GM18909 (cell line): ENCODE measurements around the gene PPFIA3.
"Not testable (repeated sequence)": the region's sequence is repeated elsewhere in the genome, so short reads cannot be mapped to it uniquely, and the experiment has no call there.

ENCODE experiments used
- ATAC-seq: cut with Tn5 transposase; IDR thresholded peaks from one replicate; pipeline ENCODE4 v1.9.1; 2021; ENCODE audit warnings: mild to moderate bottlenecking; ENCODE audit not compliant: unreplicated experiment, poor library complexity

Gene PPFIA3

GRCh38 chr19:49167857-49168409 is 48.6 kb downstream of the PPFIA3 start:
- no peak for ATAC-seq

DNA sequence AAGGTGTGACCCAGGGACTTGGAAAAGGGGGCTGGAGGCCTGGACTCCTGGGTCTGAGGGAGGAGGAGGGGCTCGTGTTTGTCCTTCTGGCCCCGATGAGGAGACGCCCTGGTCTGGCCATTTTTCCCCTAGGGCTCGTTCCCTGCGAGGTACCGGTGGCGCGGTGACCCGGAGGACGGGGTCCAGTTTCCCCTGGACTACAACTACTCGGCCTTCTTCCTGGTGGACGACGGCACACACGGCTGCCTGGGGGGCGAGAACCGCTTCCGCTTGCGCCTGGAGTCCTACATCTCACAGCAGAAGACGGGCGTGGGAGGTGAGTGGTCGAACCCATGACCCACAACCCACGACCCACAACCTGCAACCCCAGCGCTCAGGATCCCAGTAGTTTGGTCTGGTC is 49.1 kb downstream of the PPFIA3 start:
- ATAC-seq = no peak

- no peak for ATAC-seq
Measured at GRCh38 chr19:49173198-49173597, 53.9 kb downstream of the PPFIA3 start.

- ATAC-seq = no peak
Measured at GRCh38 chr19:49180659-49181058, 61.3 kb downstream of the PPFIA3 start.

GRCh38 chr19:49182010-49182847 is 62.9 kb downstream of the PPFIA3 start:
- not testable (repeated sequence) for ATAC-seq

DNA sequence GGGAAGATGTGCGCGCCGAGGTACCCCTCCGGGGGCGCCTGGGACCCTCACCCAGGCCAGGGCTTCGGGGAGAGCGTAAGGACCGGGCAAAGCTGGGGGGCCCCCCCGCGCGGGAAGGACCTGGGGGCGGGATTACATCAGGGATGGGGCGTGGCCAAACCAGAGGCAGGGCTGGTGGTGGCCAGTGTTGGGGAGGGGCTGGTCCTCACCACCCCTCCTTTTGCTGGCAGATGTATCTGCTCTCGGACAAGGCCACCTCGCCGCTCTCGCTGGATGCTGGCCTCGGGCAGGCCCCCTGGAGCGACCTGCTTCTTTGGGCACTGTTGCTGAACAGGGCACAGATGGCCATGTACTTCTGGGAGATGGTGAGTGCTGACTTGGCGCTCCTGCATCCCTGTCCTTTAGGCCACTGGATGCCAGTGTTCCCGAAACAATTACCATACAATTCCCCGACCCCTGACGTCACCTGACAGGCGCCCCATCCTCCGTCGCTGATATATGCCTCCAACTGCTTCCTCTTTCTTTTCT is 63.6 kb downstream of the PPFIA3 start:
- ATAC-seq = no peak

DNA sequence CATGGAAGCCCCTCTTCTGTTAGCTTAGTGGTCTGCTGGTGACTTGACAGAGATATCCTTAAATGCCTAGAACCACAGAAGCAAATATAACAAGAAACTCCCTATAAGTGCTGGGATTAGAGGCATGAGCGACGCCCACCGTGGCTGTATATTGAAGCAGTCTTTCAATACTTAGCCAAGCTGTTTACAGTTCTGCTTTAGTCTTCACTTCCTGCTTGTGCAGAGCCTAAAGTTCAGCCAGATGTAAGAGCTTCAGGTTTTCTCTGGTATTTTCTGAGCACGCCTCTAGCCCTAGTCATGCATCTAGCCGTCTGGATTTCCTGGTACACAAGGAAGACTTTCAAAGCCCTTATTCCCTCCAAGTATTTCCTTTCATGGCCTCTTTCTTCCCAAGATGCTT is 66.8 kb downstream of the PPFIA3 start:
- no peak for ATAC-seq

DNA sequence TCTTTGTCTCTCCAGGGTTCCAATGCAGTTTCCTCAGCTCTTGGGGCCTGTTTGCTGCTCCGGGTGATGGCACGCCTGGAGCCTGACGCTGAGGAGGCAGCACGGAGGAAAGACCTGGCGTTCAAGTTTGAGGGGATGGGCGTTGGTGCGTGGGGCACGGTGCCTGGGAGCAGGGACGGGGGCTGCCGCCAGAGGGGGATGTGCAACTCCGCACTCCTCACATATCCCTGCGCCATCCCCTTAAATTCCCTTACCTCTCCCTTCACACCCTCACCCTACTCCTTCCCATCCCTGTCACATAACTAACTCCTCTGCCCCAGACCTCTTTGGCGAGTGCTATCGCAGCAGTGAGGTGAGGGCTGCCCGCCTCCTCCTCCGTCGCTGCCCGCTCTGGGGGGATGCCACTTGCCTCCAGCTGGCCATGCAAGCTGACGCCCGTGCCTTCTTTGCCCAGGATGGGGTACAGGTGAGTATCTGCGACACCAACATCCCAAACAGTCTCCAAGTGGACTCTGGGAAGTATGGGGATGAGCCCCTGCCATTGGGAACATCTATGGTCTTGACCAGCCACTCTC is 69.4 kb downstream of the PPFIA3 start:
- no peak for ATAC-seq

DNA sequence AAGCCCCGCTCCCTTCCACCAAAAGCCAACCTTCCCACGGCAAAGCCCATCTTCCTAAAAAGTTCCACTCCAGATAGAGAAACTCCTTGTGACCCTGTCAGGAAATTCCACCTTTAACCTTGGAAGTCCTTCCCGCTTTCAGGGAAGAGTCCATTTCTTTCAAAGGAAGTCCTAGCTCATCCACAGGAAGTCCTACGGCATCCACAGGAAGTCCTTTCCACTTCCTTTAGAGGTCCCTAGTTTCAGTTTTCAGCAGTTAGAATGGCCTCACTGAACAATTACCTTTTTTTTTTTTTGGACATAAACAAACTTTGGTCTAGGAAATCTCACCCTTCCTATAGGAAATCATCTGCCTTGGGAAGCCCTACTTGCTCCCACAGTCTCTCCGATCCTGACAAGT is 69.9 kb downstream of the PPFIA3 start:
- ATAC-seq = no peak

DNA sequence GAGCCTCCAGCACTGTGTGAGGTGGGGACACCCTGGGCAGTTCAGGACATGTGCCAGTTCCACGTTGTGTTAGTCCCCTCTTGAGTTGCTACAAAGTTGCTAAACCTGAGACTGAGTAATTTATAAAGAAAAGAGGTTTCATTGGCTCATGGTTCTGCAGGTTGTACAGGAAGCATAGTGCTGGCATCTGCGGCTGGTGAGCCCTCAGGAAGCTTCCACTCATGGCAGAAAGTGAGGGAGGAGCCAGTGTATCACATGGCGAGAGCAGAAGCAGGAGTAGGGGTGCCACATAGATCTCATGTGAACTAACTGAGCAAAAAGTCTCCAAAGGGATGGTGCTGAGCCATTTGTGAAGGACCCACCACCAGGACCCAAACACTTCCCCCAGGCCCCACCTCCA is 71.4 kb downstream of the PPFIA3 start:
- no peak for ATAC-seq

GRCh38 chr19:49193822-49194394 is 74.6 kb downstream of the PPFIA3 start:
- no peak for ATAC-seq

DNA sequence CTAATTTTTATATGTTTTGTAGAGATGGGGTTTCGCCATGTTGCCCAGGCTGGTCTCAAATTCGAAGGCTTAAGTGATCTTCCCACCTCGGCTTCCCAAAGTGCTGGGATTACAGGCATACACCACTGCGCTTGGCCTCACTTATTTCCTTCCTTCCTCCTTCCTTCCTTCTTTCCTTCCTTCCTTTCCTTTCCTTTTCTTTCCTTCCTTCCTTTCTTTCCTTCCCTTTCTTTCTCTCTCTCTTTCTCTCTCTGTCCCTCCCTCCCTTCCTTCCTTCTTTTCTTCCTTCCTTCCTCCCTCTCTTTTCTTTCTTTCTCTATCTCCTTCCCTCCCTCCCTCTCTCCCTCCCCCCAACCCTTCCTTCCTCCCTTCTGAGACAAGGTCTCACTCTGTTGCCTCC is 75.1 kb downstream of the PPFIA3 start:
- ATAC-seq = no peak

DNA sequence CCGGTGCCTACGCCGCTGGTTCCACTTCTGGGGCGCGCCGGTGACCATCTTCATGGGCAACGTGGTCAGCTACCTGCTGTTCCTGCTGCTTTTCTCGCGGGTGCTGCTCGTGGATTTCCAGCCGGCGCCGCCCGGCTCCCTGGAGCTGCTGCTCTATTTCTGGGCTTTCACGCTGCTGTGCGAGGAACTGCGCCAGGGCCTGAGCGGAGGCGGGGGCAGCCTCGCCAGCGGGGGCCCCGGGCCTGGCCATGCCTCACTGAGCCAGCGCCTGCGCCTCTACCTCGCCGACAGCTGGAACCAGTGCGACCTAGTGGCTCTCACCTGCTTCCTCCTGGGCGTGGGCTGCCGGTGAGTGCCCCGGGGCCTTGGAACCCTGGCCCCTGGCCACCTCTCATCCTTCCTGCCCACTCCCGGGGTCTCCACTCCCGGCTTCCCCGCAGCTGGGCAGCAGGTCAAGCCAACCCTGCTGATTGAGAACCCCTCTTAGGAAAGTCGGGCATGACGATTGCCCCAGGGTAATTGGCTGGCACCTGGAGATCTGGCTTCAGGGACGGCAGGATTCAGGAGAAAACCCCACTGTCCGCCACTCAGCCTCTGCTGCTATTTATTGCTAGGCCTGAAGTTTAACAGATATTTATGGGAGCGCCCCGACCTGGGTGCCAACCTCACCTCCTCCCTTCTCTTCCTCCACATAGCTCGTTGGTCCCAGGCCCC is 77.3 kb downstream of the PPFIA3 start:
- no peak for ATAC-seq

DNA sequence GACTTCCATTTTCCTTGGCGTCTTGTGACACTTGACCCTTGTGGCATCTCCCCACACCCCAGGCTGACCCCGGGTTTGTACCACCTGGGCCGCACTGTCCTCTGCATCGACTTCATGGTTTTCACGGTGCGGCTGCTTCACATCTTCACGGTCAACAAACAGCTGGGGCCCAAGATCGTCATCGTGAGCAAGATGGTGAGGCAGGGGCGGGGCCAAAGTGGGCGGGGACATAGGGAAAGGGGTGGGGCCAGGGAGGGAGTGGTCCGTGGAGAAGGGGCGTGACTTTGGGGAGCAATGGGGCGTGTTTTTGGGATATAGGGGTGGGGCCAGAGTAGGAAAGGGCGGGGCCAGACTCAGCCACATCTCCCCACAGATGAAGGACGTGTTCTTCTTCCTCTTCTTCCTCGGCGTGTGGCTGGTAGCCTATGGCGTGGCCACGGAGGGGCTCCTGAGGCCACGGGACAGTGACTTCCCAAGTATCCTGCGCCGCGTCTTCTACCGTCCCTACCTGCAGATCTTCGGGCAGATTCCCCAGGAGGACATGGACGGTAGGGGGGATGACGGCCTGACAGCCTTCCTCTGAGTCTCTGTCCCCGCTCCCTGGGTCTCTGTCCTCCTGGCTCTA is 81.0 kb downstream of the PPFIA3 start:
- no peak for ATAC-seq
